ENCODE results near the gene SLC52A1. TPM values are rescaled to one million over a fixed set of nuclear protein-coding genes. Genes with fewer than 3 reads are reported as not detected.

Gene SLC52A1
- total and polyA plus RNA-seq, 10 of the 15 experiments (the other 5 are each of a cell fraction or from before 2014, with no cell fraction given), result 0.04 to 0.11 TPM; not detected in 8

DNA sequence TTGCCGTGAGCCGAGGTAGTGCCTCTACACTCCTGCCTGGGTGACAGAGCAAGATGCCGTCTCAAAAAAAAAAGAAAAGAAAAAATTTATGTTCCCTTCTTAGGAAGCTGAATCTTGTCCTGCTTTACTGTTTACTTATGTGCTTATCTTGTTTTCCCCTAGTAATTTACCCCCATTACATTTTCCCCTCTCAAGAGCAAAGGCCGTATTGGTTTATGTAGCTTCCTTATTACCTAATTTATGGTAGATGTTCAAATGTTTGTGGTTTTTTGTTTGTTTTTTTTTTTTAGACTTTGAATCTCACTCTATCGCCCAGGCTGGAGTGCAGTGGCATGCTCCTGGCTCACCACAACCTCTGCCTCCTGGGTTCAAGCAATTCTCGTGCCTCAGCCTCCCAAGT is 10.3 kb upstream of the SLC52A1 start:
- H3K27me3 ChIP-seq (replicated peaks in 1 of 2; ENCODE audit: control insufficient read depth in 2 of 2, insufficient read depth in 2 of 2, low read length in 1 of 2), result no peaks in the 10 kb centered on the region
- no peak overlapping the region for H3K9ac ChIP-seq (ENCODE audit: control insufficient read depth, insufficient read depth, low read length)
- in situ Hi-C loops (cut with MboI) (no loop called here), intact Hi-C loops (cut with micrococcal nuclease; ENCODE audit: unreplicated experiment) (no loop called here)
- BruUV-seq (replicated peaks), result no TSS peak
- H3K4me3 ChIP-seq, result no peak overlapping the region
- no peak overlapping the region for H3K4me2 ChIP-seq (ENCODE audit: control insufficient read depth, insufficient read depth)
- RAD21 ChIA-PET (ENCODE audit: unreplicated experiment), result interaction anchor here (0.9 kb wide), 1 partner anchor 16 kb away, joined by 3 read pairs; no protein-coding TSS in a partner anchor
- WGBS (ENCODE audit: insufficient coverage, insufficient replicate concordance, low lambda C conversion rate, missing lambda C conversion rate), result 38% methylated on average over 3 of the region's 6 CpGs
- CTCF ChIA-PET, result interaction anchor here (0.7 to 1.8 kb wide), 4 partner anchors 10 to 20 kb away, joined by 3 to 6 read pairs (median 4); partner anchors contain the start of gene SLC52A1
- H3K9me3 ChIP-seq (replicated peaks; ENCODE audit: control insufficient read depth, insufficient read depth, low read length), result no peaks in the 10 kb centered on the region
- FAIRE-seq (no peak), ATAC-seq (no peak), DNase-seq (ENCODE audit: low read depth, low spot score) (no peak)
- no peaks in the 10 kb centered on the region for H3K79me2 ChIP-seq (ENCODE audit: control insufficient read depth, insufficient read depth, low read length)
- no peak overlapping the region for H2AFZ ChIP-seq (ENCODE audit: control insufficient read depth, low read depth, low read length)
- no peaks in the 10 kb centered on the region for H4K20me1 ChIP-seq (ENCODE audit: control insufficient read depth, insufficient read depth)
- no peak overlapping the region for H3K27ac ChIP-seq (ENCODE audit: control insufficient read depth, insufficient read depth)
- H3K36me3 ChIP-seq (ENCODE audit: control insufficient read depth in 2 of 2, insufficient read depth in 2 of 2, low read length in 1 of 2), result no peaks in the 10 kb centered on the region
- POLR2A ChIA-PET, result interaction anchor here (0.9 kb wide), 1 partner anchor 10 kb away, joined by 3 read pairs; no protein-coding TSS in a partner anchor
- SMC1A ChIA-PET (ENCODE audit: uncharacterized antibody, unreplicated experiment), result no interaction called here
- TF ChIP-seq ATF7 (IDR thresholded peaks at IDR 0.05; ENCODE audit: low read depth), result no peak
- TF ChIP-seq POLR2A (IDR thresholded peaks at IDR 0.05; ENCODE audit: low read depth, low read length), result no peak
- H3K4me1 ChIP-seq (ENCODE audit: control insufficient read depth, insufficient read depth, low read length), result peaks cover 11% of the 10 kb centered on the region

DNA sequence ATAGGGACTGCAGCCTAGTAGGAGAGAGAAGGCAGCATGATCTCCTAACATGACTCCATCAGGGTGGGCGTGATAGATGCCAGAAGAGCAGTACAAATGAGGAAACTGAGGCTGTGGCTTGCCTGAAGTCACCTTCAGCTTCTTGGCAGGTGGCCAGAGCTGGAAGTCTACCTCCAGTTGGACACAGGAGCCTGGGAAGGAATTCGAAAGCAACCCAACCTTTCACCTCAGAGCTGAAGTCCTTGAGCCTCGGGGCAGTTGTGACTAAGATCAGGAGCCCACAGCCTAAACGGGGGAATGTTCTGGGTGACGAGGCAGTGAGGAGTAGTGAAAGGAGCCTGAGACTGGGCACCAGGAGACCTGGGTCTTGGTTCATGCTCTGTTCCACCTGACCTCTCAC is 9.4 kb upstream of the SLC52A1 start:
- ChIA-PET RAD21 (ENCODE audit: unreplicated experiment) (no interaction called here), CTCF (interaction anchor here (0.7 to 1.5 kb wide), 2 partner anchors 14 to 64 kb away, joined by 3 read pairs; no protein-coding TSS in a partner anchor), POLR2A (no interaction called here), SMC1A (ENCODE audit: uncharacterized antibody, unreplicated experiment) (no interaction called here)
- H3K36me3 ChIP-seq (ENCODE audit: control insufficient read depth in 2 of 2, insufficient read depth in 2 of 2, low read length in 1 of 2), result no peaks in the 10 kb centered on the region
- ATAC-seq (no peak), DNase-seq (ENCODE audit: low read depth, low spot score) (no peak), FAIRE-seq (no peak)
- in situ Hi-C loops (cut with MboI), result no loop called here
- BruUV-seq (replicated peaks), result no TSS peak
- H3K27ac ChIP-seq (ENCODE audit: control insufficient read depth, insufficient read depth), result no peak overlapping the region
- H2AFZ ChIP-seq (ENCODE audit: control insufficient read depth, low read depth, low read length), result no peak overlapping the region
- no peaks in the 10 kb centered on the region for H3K79me2 ChIP-seq (ENCODE audit: control insufficient read depth, insufficient read depth, low read length)
- WGBS (ENCODE audit: insufficient coverage, insufficient replicate concordance, low lambda C conversion rate, missing lambda C conversion rate), result 18% methylated on average over 5 of the region's 5 CpGs
- H3K9ac ChIP-seq (ENCODE audit: control insufficient read depth, insufficient read depth, low read length), result no peak overlapping the region
- TF ChIP-seq RUNX3 (IDR thresholded peaks at IDR 0.05; ENCODE audit: low read length), result no peak
- TF ChIP-seq KAT2A (conservative IDR thresholded peaks at IDR 0.05; ENCODE audit: control insufficient read depth, low read depth, low read length), result no peak
- no peak for TF ChIP-seq NR2F1 (conservative IDR thresholded peaks at IDR 0.05)
- no peak for TF ChIP-seq GABPA (IDR thresholded peaks at IDR 0.05; ENCODE audit: low read depth)
- TF ChIP-seq MTA2 (IDR thresholded peaks at IDR 0.05; ENCODE audit: low read depth), result no peak
- no peak for TF ChIP-seq STAT3 (IDR thresholded peaks at IDR 0.05; ENCODE audit: low read depth, low read length)
- no peak for TF ChIP-seq CREB1 (IDR thresholded peaks at IDR 0.05; ENCODE audit: low read depth)
- no peak for TF ChIP-seq RAD21 (IDR thresholded peaks at IDR 0.05; ENCODE audit: insufficient read depth, low read depth, low read length)
- no peak for TF ChIP-seq ZNF622 (IDR thresholded peaks at IDR 0.05)
- no peak for TF ChIP-seq ZSCAN29 (IDR thresholded peaks at IDR 0.05)
- no peak for TF ChIP-seq GATAD2B (conservative IDR thresholded peaks at IDR 0.05; ENCODE audit: low read depth)
- TF ChIP-seq, protein P1, sequence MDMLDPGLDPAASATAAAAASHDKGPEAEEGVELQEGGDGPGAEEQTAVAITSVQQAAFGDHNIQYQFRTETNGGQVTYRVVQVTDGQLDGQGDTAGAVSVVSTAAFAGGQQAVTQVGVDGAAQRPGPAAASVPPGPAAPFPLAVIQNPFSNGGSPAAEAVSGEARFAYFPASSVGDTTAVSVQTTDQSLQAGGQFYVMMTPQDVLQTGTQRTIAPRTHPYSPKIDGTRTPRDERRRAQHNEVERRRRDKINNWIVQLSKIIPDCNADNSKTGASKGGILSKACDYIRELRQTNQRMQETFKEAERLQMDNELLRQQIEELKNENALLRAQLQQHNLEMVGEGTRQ (IDR thresholded peaks at IDR 0.05; ENCODE audit: borderline replicate concordance, low read depth, low read length), result no peak
- TF ChIP-seq, protein P2, sequence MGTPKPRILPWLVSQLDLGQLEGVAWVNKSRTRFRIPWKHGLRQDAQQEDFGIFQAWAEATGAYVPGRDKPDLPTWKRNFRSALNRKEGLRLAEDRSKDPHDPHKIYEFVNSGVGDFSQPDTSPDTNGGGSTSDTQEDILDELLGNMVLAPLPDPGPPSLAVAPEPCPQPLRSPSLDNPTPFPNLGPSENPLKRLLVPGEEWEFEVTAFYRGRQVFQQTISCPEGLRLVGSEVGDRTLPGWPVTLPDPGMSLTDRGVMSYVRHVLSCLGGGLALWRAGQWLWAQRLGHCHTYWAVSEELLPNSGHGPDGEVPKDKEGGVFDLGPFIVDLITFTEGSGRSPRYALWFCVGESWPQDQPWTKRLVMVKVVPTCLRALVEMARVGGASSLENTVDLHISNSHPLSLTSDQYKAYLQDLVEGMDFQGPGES (IDR thresholded peaks at IDR 0.05), result no peak
- H4K20me1 ChIP-seq (ENCODE audit: control insufficient read depth, insufficient read depth), result no peaks in the 10 kb centered on the region
- intact Hi-C loops (cut with micrococcal nuclease; ENCODE audit: unreplicated experiment), result no loop called here
- H3K9me3 ChIP-seq (replicated peaks; ENCODE audit: control insufficient read depth, insufficient read depth, low read length), result no peaks in the 10 kb centered on the region
- H3K4me3 ChIP-seq, result no peak overlapping the region
- H3K4me1 ChIP-seq (ENCODE audit: control insufficient read depth, insufficient read depth, low read length), result peaks cover 7% of the 10 kb centered on the region
- H3K27me3 ChIP-seq (replicated peaks in 1 of 2; ENCODE audit: control insufficient read depth in 2 of 2, insufficient read depth in 2 of 2, low read length in 1 of 2), result no peaks in the 10 kb centered on the region
- no peak overlapping the region for H3K4me2 ChIP-seq (ENCODE audit: control insufficient read depth, insufficient read depth)
